Peyer's patch (tissue), 4 donors: Measurements from ENCODE around the gene JAZF1.

Experiments
- CTCF ChIP-seq, 6 experiments: fragments of 450-650 bp in 4 of 6; fragments of 200-600 bp in 2 of 6; sonication (generic) in 1 of 6; IDR thresholded peaks; one replicate each; pipeline ENCODE4 v1.5.1; 2017 to 2019; ENCODE audit warnings: antibody characterized with exemption in 6 of 6, mild to moderate bottlenecking in 3 of 6, moderate library complexity in 1 of 6
- POLR2A ChIP-seq, 2 donors: fragments of 450-650 bp; IDR thresholded peaks; one replicate each; pipeline ENCODE4 v1.5.1; 2017; ENCODE audit warnings: antibody characterized with exemption in 2 of 2, mild to moderate bottlenecking in 2 of 2, moderate library complexity in 2 of 2

GRCh38 chr7:28217143-28217542, 36.5 kb upstream of the JAZF1 start:
- TF ChIP-seq CTCF (IDR thresholded peaks at IDR 0.05) (no peak), POLR2A (IDR thresholded peaks at IDR 0.05) (no peak)
